ENCODE results near the gene TES.

TES gene

DNA sequence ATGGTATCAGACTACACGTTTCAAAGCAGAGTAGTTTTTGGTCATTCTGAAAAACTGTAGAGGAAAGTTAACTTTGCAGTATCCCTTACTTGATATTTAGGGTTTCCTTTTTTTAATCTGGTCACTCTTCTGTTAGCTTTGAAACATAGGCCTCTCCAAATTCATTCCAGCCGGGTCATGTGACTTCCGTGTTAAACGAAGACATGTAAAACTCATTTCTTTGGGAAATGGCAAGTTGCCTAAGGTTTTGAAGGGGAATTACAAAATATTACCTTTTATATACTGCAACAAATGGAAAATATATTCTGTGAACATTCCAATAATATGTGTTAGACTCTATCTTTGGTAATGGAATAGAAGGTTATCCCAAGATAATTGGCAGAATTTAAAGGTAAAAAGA lies 9.5 kb downstream of the TES start:
- no peak for DNase-seq (ENCODE audit: low read depth in 2 of 2)

DNA sequence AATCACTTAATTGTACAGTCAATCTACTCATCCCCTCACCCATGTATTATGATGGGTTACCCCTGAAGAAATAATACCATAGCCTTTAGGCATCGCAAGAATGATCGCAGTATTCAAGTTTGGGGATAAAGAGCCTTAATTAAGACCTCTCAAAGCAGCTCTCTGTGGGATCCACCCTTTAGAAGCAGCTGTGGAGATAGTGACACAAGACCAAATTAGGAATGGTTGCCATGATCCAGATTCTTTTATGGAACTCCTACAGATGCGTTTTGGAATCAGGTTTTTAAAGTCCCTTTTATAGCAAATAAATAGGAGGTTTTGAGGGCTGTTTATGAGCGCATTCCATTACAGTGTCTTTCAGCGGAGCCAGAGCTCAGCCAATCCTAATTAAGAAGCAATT lies 12.2 kb downstream of the TES start:
- DNase-seq (ENCODE audit: low read depth in 2 of 2): no peak

DNA sequence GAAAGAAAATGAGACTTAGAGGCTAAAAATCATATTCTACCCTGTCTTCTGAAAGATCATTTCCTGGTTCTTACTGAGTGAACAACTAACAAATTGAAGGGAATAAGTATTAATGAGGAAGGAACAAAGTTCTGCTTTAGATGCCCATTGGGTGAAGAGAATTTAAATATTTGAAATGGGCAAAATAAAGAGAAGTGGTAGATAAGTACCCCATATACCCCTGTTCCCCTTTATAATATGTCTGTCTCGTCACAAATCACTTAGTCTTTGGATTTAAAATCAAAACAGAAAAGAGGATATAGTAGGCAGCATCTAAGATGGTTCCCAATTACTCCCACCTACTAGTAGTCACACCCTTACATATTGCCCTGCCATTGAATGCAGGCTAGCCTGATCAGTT lies 13.2 kb downstream of the TES start:
- DNase-seq (ENCODE audit: low read depth in 2 of 2): no peak

DNA sequence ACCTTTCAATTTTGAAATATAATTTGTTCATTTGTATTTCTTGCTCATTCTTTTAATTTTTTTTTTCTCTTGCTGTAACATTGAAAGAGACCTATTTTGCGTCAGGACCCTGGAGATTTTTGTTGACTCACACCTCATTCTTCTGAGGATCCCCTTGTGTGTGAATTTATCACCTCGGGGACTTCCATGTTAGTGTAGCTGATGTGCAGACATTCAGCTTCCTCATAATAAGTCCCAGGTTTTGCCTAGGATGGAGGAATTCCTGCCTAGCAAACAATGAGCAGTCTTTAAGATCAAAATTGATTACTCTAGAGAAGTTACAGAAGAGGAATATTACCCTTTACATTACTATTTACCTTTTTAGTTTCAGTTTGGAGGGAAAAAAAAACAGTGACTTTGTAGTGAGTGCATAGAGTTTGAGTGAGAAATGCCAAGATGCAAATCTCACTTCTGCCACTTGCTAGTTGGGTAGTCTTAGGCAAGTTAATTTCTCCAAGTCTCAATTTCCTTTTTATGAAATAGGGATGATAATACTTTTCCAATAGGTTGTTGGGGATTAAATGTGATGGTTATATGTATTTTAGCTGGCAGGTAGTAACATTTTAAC lies 14.3 kb downstream of the TES start:
- DNase-seq (ENCODE audit: low read depth in 2 of 2): no peak

DNA sequence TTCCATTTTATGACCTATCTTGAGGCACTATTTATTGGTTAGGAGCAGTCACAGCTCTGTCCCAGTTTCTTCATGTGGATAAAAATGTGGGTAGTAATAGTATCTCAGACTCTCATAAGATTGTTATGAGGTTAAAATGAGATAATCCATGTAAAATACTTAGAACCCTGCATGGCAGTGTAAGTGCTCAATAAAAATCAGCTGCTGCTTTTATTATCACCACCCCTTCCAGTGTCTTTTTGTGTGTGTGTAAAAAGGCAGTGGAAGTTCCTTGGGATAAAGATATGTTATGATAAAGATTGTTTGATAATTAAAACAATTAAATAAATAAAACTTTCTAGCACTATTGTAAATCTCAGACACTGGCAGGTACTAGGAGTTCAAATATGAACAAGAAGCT lies 15.5 kb downstream of the TES start:
- no peak for DNase-seq (ENCODE audit: low read depth in 2 of 2)

DNA sequence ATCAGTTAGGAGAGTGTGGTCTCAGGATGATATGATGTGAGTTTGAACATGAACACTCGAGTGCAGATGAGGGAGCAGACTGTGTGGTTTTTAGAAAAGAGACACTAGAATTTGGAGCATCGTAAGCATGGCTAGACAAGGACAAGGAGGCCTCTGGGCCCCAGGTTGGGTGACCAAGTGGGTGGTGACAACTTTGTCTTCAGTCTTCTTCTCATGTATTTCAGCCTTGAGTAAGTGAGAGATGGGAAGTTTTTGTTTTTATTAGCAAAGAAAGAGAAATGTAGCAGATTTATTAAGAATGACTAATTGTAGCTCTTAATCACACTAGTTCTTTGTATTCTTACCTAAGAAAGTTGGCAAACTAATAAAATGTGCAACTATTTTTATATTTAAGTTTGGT lies 16.3 kb downstream of the TES start:
- no peak for DNase-seq (ENCODE audit: low read depth in 2 of 2)

DNA sequence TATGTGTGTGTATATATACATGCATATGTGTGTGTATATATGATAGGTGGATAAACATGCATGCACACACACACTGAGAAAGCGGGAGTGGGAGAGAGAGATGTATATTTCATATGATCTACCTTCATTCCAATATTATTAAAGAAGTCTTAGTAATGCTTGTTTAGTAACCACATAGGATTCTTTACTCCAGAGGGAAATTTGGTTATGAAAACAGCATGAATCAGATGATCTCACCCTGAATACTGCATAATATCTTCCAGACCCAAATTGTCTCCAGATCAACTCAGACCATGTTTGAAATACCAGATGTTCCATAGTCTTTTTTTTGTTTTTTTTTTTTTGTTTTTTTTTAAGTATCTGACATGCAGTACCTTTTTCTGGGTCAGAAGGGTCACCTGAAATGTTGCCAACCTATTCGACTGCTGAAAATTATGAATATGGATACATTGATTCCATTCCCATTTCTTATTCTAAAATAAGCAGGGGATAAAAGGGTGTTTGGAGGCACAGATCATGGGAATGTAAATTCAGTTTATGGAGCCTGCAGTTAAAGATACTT lies 17.4 kb downstream of the TES start:
- DNase-seq (ENCODE audit: low read depth in 2 of 2): no peak

DNA sequence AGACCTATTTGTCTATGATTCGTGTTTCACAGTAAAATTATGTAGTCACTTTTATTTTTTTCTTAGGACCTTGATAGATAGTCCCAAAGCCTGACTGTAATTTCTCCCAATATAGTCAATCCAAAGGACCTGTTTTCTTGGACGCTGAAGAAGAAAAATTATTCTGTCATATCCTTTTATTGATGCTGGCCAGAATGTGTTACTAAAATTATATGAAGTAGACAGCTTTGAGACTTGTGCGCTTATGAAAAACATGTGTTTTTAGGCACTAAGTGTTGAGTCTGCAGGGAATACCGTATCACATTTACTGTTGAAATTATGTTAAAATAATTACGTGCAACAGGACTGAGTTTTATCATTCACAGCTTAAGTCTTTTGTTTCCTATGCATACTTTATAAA lies 17.9 kb downstream of the TES start:
- DNase-seq (ENCODE audit: low read depth in 2 of 2): no peak

DNA sequence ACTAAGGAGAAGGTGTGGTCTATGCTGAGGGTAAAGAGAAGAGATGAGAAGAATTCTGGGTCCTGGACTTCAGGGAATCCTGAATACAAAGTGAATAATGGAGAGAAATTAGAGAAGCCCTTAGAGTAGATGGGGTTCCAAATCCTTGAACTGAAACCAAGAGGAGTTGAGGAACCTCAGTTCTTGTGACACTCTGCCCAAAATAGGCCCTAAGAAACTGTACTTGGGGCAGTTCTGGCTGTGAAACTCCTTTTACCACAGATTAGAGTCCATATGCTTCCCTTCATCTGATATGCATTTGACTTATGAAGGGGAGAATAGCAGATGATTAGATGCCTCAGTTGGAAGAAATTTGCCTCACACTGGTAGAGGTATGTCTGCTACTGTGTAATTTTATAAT lies 19.0 kb downstream of the TES start:
- DNase-seq (ENCODE audit: low read depth in 2 of 2): no peak

DNA sequence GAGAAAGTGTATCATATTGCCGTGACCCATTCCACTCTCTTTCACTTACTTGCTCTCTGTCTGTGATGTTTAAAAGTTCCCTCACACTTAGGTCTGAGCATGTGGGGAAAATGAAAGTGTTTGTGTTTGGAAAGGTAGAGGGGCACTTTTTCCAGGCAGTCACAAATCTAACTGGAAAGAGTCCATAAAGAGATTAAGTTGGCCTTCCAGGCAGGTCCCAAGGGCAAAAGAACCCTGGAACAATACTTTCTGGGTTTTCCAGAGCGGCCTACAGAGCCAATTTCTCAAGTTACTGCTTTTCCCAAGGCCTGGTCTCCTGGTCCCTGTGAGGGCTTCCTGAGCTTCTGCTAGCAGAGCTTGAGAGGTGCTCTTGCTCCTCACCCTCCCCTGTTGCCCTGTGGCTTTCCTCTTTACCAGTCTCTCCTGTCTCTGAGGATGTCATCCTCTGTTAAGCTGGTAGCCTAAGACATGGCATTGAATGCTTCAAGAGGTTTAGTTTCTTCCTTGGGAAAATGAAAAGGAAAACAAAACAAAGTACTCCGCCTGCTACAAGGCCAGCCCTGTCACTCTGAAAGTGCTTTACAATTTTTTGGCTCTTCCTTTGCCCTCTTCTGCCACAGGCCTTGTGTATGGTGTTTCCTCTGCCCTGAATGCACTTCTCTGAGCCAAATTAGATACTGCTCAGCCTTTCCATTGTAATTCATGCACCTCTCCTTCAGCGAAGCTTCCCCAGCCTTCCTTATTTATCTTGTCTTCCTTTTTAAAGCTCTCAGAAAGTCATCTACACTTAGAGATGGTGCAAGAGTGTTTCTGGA lies 20.1 kb downstream of the TES start:
- no peak for DNase-seq (ENCODE audit: low read depth in 2 of 2)

DNA sequence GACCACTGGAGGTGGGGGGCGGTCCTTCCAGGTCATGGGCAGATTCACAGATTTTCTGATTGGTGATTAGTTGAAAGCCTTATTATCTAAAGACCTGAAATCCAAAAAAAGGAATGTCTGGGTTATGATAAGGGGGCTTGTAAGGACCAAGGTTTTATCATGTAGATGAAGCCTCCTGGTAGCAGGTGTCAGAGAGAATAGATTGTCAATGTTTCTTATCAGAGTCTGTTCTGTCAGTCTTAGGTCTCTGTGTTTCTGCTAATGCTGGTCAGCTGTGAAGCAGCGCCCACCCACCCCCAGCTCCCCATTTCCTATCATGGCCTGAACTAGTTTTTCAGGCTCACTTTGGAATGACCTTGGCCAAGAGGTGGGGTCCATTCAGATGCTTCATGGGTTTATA lies 21.2 kb downstream of the TES start:
- no peak for DNase-seq (ENCODE audit: low read depth in 2 of 2)

DNA sequence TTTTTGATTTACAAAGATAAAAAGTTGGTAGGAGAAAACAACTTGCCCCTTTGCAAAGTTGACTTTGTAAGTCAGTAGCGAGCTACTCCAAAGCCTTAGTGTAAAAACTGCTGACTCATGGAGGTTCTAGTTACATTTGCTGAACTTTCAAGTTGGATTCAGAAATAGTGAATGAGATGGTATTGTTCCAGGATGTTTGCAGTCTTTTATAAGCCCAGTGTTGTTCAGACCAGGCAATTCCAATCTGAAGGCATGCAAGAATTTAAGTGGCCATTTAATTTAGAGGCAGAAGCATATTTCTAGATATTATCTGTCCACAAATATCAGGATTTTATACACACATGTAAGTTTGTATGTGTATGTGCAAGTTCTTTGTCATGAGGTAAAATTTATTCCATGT lies 21.6 kb downstream of the TES start:
- DNase-seq (ENCODE audit: low read depth in 2 of 2): no peak

DNA sequence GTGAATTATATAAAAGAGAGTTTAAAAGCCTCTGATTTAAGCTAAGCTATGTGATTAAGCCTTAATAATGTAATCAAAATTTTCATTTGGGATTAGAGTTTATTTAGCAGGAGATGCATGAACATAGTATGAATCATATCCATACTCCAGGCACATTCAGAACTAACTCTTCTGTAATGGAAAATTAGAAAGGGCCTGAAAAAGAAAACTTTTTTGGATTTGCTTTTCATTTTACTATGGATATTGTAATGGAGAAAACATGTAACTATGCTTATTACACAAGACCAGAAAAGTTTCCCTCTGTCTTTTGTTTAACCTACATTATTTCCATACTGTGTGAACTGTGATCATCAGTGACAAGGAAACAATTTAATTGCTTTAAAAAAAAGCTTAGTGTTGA lies 22.0 kb downstream of the TES start:
- DNase-seq (ENCODE audit: low read depth in 2 of 2): no peak

DNA sequence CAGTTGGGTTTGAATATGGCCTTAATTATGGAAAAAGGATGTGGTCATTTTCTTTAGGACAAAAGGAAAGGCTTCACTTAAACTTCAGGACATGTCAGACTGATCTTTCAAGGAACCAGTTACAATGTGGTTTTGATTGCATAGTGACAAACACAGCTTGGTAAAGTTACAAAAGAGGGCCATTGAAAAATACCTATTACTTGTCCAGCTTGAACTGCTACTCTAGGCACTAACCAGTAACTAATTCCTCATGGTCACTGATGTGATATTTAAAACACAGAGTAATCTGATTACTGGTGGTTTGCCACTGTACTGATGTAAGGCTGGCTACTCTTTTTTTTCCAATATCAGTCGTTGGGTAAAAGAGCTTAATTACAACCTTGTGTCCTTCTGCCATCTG lies 22.6 kb downstream of the TES start:
- DNase-seq (ENCODE audit: low read depth in 2 of 2): no peak

DNA sequence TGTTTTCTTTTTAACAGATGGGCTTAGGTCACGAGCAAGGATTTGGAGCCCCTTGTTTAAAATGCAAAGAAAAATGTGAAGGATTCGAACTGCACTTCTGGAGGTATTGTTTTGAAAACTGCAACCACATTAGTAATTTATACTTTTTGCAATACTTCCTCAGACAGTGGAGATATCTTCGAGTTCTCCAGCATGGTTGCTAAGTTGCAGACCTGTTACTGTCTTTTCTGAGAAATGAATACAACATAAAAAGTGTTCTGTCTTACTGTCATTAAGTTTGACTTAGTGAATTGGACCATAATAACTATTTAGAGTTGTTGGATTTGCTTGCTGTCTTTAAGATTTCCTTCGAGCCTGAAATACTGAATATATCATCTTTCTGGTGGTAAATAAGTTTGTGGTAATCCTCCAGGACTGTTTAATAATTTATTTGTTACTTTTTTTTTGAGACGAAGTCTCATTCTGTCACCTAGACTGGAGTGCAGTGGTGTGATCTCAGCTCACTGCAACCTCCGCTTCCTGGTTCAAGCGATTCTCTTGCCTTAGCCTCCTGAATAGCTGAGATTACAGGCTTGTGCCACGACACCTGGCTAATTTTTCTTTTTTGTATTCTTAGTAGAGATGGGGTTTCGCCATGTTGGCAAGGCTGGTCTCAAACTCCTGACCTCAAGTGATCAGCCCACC lies 24.3 kb downstream of the TES start:
- DNase-seq (ENCODE audit: low read depth in 2 of 2): no peak

DNA sequence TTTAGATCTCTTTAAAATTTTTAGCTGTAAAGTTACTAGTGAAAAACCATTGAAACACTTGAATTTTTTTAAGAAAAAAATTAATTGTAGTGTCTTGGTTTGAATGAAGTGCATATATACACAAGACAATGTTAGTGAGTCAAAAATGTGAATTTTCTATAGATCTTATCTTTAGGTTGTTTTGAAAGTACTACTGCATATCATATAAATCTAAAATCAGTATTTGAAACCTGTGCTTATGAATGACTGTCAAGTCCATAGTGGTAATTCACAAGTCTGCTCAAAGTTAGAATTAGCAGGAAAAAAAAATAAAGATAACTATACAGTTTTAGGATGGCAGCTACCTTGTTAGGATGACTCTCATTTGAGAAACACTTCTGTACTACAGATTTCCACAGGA lies 25.0 kb downstream of the TES start:
- DNase-seq (ENCODE audit: low read depth in 2 of 2): no peak

DNA sequence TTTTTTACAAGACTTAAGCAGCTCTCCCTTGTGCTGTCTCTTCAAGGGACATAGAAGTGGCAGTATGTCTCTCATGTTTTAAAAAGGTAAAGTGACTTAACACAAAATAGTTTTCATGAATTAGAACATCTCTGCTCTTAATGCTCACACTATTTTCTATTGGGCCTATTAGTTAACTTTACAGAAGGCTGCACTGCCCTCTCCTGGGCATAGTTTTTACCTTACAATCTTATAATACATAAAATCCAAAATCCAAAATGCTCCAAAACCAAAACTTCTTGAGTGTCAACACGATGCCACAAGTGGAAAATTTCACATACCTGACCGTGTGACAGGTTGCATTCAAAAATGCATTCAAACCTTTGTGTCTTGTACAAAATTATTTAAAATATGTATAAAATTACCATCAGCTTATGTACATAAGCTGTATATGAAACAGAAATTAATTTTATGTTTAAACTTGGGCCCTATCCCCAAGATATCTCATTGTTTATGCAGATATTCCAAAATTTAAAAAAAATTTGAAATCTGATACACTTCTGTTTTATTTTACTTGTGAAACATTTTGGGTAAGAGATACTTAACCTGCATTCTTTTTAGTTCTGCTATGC lies 25.8 kb downstream of the TES start:
- DNase-seq (ENCODE audit: low read depth in 2 of 2): no peak

DNA sequence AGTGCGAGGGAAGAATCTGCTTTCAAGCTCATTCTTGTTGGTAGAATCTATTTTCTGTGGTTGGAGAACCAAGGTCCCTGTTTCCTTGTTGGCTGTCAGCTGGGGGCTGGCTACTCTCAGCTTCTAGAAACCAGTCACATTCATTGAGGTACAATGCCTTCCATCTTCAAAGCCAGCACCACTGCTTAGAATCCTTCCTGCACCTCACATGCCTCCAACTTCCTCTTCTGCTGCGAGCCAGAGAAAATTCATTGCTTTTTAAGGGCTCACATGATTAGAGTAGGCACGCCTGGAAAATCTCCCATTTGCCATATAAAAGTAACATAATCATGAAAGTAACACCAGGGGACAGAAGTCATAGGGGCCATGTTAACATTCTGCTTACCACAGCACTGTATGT lies 28.7 kb downstream of the TES start:
- no peak for DNase-seq (ENCODE audit: low read depth in 2 of 2)

DNA sequence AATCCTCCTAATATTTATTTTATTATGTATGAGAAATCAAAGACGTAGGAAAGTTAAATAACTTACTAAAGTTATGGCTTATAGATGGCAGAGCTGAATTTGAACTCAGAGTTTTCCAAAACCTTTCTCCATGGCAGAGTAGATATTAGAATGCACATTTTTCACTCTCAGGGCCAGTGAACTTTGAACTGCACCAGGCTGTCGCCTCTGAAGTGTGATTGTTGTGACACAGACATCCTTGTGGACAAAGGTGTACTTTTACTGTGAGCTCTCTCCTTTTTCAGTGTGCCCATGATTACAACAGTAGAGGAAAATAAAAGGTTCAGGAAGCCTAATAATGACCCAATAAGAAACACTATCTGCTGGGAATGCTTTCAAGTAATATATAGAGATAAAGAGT lies 29.1 kb downstream of the TES start:
- no peak for DNase-seq (ENCODE audit: low read depth in 2 of 2)

DNA sequence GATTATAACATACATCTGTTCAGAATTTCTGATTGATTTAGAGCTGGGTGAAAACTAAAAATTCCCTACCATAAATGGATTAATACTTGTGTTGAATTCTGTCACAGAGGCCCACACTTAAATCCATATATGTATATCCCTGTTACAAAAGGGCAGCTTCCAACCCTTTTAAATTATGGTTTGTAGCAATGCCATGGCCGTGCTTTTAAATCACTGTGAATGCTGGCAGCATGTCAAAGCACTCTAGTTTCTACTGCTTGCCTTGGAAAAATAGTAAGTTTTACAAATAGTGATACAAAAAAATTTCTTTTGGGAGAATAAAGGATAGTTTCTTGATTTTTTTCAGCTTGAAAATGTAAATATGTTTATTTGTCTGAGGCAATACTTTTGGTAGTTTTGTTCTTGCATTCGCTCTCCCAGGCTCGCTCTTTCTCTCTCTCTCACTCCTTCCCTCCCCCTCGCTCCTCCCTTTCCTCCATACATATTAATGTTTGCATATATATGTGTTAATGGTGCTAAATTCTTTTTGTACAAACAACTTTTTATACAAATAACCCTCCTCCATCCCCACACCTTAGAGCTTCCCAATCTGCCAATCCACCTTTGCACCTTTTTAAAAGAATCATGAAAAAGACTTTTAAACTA lies 29.8 kb downstream of the TES start:
- no peak for DNase-seq (ENCODE audit: low read depth in 2 of 2)

DNA sequence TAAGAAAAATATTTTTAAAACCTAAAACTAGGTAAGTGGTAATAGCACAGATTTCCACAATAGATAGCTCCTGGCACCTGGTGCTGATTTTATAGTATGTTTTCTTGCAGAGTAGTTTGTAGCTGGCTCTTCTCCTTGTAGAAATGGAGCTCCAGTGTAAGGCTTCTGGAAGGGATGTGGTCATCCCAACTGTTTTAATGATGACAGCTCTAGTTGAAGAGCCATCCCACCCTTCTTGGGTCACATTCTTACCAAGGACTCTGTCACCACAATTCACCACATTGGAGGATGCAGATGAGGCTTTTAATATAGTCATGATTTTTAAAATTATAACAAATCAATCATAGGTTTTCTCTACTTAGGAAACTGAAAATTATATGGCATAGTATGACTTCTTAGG lies 31.0 kb downstream of the TES start:
- DNase-seq (ENCODE audit: low read depth in 2 of 2): no peak

DNA sequence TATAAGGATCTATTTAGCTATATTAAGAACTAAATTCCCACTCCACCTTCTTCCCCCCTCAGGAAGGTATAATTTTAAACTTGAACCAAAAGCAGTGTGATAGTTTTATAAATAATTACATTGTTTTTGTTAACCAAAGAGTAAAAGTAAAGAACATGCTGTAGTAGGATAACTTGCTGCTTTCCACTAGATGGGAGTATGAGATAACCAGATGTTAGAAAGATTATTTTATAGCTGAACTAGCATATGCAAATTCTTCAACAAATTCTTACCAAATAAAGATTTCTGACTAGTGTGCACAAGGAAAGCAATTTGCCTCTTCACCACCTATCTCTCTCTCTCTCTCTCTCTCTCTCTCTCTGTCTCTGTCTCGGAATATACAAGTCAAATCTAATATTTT lies 31.8 kb downstream of the TES start:
- no peak for DNase-seq (ENCODE audit: low read depth in 2 of 2)
